ENCODE results near the gene PXT1.

DNA sequence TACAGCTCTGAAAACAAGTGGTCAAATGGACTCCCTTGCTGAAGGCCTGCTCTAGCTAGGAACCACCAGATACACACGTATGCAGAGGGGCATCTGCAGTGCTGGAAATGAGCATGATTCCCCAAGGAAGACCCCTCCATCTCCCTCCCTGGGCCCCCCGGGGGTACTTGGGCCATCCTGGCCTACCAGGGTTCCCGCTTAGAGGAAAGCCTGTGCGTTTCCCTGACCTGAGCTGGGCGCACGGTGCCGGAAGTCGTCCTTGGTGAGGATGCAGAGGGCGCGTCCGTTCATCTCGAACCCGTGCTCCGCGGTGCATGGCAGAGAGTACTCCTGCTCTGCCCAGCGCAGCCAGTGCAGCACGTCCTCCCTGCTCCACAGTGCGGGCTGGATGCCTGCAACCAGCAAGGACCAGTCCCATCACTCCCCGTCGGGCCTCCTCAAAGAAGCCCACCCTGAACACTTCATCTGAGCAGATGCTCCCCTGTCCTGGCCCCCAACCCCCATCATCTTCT, 67.0 kb downstream of the PXT1 start:
- TF ChIP-seq, protein P1, sequence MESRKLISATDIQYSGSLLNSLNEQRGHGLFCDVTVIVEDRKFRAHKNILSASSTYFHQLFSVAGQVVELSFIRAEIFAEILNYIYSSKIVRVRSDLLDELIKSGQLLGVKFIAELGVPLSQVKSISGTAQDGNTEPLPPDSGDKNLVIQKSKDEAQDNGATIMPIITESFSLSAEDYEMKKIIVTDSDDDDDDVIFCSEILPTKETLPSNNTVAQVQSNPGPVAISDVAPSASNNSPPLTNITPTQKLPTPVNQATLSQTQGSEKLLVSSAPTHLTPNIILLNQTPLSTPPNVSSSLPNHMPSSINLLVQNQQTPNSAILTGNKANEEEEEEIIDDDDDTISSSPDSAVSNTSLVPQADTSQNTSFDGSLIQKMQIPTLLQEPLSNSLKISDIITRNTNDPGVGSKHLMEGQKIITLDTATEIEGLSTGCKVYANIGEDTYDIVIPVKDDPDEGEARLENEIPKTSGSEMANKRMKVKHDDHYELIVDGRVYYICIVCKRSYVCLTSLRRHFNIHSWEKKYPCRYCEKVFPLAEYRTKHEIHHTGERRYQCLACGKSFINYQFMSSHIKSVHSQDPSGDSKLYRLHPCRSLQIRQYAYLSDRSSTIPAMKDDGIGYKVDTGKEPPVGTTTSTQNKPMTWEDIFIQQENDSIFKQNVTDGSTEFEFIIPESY (IDR thresholded peaks at IDR 0.05): no peak
- TF ChIP-seq FOXA2 (IDR thresholded peaks at IDR 0.05) (no peak), NR2F2 (IDR thresholded peaks at IDR 0.05) (no peak), RXRA (IDR thresholded peaks at IDR 0.05) (no peak), TAF1 (conservative IDR thresholded peaks at IDR 0.05) (no peak)
- TF ChIP-seq, protein P2, sequence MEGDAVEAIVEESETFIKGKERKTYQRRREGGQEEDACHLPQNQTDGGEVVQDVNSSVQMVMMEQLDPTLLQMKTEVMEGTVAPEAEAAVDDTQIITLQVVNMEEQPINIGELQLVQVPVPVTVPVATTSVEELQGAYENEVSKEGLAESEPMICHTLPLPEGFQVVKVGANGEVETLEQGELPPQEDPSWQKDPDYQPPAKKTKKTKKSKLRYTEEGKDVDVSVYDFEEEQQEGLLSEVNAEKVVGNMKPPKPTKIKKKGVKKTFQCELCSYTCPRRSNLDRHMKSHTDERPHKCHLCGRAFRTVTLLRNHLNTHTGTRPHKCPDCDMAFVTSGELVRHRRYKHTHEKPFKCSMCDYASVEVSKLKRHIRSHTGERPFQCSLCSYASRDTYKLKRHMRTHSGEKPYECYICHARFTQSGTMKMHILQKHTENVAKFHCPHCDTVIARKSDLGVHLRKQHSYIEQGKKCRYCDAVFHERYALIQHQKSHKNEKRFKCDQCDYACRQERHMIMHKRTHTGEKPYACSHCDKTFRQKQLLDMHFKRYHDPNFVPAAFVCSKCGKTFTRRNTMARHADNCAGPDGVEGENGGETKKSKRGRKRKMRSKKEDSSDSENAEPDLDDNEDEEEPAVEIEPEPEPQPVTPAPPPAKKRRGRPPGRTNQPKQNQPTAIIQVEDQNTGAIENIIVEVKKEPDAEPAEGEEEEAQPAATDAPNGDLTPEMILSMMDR (IDR thresholded peaks at IDR 0.05; ENCODE audit: low read depth, low read length, missing input control): no peak
